ENCODE measurements around the gene CEACAM16.
"Not testable (repeated sequence)": the region's sequence is repeated elsewhere in the genome, so short reads cannot be mapped to it uniquely, and the experiment has no call there.

The CEACAM16 gene

DNA sequence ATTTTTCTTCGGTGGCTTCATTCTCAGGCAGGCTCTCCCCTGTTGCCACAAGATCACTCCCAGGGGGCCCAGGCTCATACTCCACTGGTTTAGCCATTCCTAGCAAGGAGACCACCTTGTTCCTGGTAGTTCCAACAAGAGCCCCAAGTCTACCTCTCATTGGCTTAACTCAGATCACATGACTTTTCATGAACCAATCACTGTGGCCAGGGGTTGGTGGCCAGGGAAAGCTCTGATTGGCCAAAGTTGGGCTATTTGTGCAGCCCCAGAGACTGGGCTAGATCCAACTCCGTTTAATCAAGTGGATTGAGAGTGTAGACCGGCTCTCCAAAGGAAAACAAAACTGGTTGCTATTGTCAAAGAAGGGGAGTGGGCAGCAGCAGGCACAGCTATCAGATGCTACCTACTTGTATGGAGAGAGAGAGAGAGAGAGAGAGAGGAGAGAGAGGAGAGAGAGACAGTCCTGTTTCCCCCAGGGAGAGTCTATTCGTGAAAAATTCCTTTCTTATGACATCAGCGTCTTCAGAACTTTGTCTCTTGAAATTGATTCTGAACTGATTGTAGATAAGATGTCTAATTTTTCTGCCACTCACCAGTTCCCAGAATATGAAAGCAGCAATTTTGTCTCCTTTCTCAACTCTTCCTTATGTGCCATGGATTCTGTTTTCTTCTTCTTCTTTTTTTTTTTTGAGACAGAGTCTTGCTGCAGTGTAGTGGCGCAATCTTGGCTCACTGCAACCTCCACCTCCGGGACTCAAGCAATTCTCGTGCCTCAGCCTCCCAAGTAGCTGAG is 21.7 kb upstream of the CEACAM16 start:
- no peak for DNase-seq (ENCODE audit: low spot score)

DNA sequence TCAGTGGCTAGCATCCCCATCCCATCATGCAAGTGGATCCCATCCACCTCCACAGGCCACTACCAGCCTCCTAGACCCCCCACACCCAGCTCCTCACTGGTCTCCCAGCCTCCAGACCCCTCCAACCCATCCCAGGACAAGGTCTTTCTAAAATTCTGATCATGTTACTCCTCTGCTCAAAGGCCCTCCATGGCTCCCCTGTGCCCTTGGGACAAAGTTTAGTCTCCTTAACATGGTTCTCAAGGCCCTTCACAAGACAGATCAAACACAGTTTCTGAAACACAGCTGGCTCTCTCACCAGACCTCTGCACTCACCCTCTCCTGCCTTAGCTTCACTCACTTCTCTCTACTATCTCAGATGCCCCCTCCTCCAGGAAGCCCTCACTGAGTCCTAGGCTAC is 18.4 kb upstream of the CEACAM16 start:
- no peak for DNase-seq (ENCODE audit: low spot score)

DNA sequence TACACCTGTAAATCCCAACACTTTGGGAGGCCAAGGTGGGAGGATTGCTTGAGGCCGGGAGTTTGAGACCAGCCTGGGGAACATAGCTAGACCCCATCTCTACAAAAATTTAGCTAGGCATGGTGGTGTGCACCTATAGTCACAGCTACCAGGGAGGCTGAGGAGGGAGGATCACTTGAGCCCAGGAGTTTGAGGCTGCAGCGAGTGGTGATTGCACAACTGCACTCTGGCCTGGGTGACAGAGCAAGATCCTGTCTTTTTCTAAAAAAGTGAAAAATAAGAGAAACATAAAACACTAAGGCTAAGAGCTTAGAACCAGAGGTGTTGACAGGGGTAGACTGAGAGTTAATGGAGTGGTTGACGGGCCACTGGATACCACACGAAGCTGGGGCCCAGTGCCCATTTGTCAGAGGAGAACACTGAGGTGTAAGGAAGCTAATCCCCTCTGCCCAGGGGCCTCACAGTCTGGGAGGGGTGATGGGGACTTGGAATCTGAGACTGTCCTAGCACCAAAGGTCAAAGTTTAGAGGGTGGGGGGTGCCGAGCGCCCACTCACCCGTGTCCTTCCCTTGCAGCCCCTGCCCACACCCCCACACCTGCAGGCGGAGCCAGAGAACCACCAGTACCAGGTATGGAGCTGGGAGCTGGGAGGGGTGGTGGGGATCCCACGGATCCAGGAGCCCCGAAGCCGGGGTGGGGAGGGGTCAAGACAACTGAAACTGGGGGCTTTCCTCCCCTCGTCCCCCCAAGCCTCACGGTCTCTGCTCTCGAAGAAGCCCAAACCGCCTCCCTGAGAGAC is 16.8 kb upstream of the CEACAM16 start:
- no peak for DNase-seq (ENCODE audit: low spot score)

DNA sequence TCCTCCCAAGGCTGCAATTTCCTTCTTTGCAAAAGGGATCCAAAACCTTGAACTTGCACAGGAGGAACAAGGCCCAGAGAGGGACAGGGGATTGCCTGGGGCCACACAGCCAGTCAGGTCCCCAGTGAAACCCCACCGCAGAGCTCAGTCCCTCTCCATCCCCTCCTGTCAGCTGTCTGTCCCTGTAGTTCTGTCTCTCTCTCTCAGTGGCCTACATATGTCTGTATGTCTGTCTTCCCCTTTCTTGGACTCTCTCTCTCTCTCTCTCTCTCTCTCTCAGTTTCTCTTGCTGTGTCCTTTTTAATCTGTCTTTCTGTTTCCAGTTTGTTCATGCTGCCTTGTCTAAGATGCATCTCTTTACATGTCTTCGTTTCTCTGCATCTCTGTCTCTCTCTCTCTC is 16.1 kb upstream of the CEACAM16 start:
- no peak for DNase-seq (ENCODE audit: low spot score)

DNA sequence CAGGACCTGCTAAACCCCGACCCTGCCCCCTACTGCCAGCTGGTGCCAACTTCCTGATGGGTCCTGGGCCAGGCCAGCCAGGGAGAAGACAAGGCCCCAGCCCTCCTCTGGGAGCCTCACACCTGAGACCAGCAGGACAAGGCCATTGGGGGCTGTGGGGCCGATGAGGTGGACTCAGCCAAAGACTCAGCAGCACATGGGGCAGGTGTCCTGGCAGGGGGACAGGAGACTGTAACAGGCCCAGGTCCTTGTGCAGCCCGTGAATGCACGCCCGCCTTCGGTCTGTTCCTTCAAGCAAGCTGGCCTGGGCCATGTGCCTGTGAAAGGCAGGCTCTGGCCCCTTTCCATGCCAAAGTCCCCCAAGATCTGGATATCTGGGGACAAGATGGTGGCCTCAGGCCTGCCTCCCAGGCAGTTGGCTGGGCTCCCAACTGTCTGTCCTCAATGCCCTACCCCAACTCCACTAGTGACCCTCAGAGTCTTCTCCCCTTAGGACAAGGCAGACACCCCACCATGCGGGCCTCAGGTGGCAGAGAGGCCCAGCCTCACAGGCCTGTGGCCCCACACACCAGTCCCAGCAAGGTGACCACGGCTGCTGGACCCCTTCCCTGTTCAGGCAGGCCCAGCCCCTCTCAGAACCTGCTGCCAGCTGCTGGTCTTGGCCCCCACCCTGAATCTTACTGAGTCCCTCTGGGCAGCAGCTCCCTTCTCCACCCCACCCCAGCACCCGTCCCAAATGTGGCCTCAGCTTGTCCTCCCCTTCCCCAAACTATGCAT is 15.3 kb upstream of the CEACAM16 start:
- DNase-seq (ENCODE audit: low spot score) = no peak

GRCh38 chr19:44684396-44684795 is 14.6 kb upstream of the CEACAM16 start:
- not testable (repeated sequence) for DNase-seq (ENCODE audit: low spot score)

- peak; percentile 25 for DNase-seq (ENCODE audit: low spot score)
Measured at GRCh38 chr19:44684892-44685863, 13.8 kb upstream of the CEACAM16 start.

DNA sequence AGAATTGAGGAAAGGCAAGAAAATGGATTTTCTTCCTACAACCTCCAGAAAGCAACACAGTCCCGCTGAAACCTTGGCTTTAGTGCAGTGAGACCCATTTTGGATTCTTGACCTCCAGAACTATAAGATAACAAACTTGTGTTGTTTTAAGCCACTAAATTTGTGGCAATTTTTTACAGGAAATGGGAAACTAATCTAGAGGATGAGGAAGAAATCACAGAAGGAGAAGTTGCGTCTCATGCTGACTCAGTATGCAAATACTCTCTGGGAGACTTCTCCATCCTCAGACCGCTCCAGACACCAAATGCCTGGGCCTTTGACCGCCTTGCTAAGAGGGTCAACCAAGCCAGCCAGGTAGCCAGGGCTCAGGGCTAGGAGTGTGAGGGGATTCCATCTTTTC is 13.1 kb upstream of the CEACAM16 start:
- peak; percentile 38 for DNase-seq (ENCODE audit: low spot score)

DNA sequence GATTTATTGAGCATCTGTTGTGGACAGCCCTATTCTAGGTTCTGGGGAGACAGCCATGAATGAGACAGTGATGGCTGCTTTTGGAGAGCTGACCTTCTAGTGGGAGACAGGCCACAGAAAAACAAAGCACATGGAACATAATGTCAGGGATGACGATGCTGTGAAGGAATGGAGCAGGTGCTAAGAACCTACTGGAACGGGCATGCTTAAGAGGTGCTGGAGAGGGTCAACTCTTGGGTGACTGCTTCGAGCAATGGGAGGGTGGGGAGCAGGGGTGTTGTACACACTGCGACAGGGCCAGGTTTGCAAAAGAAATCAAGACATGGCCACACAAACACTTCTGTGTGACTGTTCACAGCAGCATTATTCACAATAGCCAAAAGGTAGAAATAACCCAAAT is 12.1 kb upstream of the CEACAM16 start:
- no peak for DNase-seq (ENCODE audit: low spot score)

DNA sequence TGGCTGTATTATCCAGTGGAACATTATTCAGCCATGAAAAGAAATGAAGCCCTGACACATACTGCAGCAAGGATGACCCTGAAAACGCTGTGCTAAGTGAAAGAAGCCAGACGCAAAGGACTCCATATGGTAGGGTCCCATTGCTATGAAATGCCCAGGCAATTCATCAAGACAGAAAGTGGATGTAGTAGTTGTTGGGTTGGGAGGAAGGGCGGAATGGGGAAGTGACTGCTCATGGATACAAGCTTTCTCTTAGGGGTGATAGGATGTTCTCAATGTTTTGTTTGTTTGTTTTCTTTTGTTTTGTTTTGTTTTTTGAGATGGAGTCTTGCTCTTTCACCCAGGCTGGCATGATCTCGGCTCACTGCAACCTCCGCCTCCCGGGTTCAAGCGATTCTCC is 11.1 kb upstream of the CEACAM16 start:
- DNase-seq (ENCODE audit: low spot score) = no peak

GRCh38 chr19:44689290-44690130 is 9.4 kb upstream of the CEACAM16 start:
- peak; percentile 32 for DNase-seq (ENCODE audit: low spot score)

DNA sequence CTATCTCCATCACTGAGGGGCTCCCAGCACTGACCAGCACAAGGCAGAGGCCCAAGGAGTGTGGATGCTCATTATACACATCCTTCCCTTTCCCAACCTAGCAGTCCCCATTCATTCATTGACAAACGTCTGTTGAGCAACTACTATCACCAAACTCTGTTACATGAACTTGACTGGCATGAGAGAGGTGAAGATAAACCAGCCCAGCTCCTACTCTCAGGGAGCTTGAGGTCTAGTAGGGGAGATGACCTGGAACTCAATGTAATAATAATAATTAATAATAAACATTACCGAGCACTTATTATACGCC is 8.9 kb upstream of the CEACAM16 start:
- no peak for DNase-seq (ENCODE audit: low spot score)

DNA sequence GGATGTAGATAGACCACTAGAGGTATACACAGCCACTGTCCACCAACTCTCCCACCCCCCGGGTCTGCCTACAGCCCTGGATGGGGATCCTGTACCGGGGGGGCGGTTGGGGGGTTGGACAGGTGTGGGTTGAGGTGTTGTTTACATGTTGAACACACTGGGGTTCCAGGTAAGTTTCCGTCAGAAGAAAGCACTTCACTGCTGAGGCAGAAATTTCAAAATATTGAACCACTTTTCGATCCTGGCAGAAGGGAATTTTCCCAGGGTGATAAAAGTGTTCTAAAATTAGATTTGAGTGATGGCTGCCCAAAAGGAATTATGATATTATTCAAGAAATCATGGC is 6.6 kb upstream of the CEACAM16 start:
- DNase-seq (ENCODE audit: low spot score) = no peak

DNA sequence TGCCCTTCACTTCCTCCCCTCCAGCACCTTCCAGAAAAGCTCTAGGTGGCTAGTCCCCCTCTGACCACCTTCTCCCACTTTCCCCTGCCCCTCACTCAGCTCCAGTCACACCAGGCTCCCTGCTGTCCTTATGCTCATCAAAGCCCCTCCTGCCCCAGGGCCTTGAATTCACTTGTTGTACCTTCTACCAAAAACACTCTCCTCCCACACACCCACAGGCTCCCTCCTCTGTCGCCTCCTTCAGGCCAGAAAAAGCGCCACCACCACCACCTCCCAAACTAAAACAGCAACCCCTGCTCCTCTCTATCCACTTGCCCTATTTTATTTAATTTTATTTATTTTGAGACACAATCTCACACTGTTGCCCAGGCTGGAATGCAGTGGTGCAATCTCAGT is 4.8 kb upstream of the CEACAM16 start:
- DNase-seq (ENCODE audit: low spot score) = no peak

- DNase-seq (ENCODE audit: low spot score) = no peak
Measured at GRCh38 chr19:44696939-44697669, 1.8 kb upstream of the CEACAM16 start.

DNA sequence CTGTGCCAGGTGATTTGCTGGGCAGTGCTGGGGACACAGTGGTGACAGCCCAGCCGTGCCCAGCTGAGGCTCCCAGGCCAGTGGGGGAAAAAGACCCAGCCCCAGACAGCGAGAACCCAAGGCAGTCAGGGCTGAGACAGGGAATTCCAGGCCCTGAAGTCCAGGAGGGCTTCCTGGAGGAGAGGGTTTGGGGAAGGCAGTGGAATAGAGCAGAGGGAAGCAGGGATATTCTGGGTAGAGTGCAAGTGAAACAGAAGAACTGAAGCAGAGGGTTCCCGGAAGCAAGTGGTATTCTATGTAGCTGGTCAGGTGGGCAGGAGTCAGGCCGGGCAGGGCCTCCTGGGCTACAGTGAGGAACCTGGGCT is 1.3 kb upstream of the CEACAM16 start:
- no peak for DNase-seq (ENCODE audit: low spot score)

DNA sequence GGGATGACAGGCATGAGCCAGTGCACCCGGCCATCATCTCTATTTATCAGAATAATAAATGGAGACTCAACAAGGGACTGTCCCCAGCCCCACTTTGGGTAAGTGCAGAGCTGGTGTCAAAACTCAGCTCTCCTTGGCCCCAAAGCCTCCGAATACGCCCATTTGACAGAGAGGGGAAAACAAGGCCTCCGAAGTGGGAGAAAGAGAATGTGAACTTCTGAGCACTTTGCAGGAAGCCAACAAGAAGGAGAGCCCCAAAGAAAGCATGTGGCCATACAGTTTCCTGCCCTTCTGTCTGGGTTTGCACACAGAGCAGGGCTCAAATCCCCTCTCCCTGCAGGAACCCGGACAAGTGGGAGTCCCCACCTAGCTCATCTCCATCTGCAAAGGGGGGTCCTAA is 1.6 kb downstream of the CEACAM16 start:
- DNase-seq (ENCODE audit: low spot score) = no peak

DNA sequence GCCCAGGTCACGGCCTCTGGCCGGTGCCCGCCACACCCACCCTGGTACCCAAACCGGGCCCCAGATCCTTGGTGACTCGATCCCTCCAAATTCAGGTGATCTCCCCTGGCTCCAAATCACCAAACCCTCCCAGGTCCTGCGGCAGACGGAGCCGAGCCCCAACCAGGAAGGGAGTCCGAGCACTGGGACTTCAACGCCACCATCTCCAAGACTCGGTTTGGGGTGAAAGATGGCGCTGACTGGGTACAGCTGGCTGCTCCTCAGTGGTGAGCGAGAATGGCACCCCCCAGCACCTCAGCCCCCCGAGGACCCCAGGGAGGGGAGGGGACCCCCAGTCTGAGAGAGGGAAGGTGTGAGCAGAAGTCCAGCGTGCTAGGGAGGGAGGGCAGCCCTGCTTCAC is 2.3 kb downstream of the CEACAM16 start:
- no peak for DNase-seq (ENCODE audit: low spot score)

DNA sequence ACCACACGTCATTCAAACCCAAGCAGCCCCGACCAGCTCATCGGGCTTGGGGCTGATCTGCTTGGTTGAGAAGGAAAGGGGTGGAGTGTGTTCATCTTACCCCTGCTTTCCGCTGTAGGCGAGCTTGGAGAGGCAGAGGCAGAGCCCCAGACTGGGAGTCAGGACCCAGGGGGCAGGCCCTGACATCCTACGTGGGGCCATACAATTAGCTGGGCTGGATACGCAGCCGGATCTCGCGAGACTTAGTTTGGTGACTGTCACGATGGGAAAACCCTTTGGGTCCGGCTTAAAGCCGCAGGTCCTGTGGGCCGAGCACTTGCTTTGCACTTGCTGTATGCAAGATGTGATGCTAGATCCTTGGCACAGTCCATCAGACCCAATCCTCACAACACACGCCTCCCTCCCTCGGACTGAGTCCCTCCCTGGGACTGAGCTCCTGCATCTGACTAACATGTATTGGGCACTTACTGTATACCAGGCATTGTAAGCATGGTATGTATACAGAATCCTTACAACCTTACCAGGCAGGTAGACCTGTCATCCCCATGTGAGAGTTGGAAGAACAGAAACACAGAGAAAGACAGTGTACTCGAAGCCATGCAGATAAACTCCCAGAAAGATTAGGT is 3.7 kb downstream of the CEACAM16 start:
- DNase-seq (ENCODE audit: low spot score) = no peak
